Choroid plexus epithelial cell (primary cell): ENCODE measurements around the gene PITX1.

Experiments
- DNase-seq: peaks from one replicate; pipeline ENCODE4 v3.0.0-alpha.2; 2010; ENCODE audit warnings: low read depth
- H3K4me3 ChIP-seq: 2 replicates; pipeline ENCODE4 v1.5.1; 2011; ENCODE audit warnings: low read depth, mild to moderate bottlenecking, control low read depth, low read length, moderate library complexity
- TF ChIP-seq, protein P1 (sequence below): conservative IDR thresholded peaks from 2 replicates; pipeline ENCODE4 v1.5.1; 2011; ENCODE audit warnings: low read depth, mild to moderate bottlenecking, control low read depth, inconsistent platforms, low read length, moderate library complexity

The PITX1 gene

DNA sequence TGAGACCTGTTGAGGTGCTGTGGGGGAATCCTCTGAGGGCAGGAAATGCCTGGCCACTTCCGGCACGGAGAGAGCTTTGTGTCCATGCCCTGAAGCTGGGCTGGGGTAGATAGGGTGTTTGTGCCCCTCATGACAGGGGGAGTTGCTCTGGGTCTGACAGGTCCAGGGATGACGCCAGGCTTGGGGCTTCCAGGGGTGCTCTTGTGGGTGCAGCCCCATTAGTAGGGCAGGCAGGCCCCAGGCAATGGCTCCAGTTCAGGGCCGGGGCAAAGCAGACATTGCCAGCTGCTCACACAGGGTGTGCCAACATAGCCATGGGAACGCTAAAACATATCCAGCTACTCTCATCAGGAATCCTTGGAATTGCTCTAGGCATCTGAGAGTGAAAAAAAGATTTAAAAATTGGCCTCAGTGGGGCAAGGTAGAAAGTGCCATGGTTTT, 21.1 kb downstream of the PITX1 start:
- TF ChIP-seq, protein P1, sequence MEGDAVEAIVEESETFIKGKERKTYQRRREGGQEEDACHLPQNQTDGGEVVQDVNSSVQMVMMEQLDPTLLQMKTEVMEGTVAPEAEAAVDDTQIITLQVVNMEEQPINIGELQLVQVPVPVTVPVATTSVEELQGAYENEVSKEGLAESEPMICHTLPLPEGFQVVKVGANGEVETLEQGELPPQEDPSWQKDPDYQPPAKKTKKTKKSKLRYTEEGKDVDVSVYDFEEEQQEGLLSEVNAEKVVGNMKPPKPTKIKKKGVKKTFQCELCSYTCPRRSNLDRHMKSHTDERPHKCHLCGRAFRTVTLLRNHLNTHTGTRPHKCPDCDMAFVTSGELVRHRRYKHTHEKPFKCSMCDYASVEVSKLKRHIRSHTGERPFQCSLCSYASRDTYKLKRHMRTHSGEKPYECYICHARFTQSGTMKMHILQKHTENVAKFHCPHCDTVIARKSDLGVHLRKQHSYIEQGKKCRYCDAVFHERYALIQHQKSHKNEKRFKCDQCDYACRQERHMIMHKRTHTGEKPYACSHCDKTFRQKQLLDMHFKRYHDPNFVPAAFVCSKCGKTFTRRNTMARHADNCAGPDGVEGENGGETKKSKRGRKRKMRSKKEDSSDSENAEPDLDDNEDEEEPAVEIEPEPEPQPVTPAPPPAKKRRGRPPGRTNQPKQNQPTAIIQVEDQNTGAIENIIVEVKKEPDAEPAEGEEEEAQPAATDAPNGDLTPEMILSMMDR: no peak
- DNase-seq: no peak
- no peak overlapping the region for H3K4me3 ChIP-seq

DNA sequence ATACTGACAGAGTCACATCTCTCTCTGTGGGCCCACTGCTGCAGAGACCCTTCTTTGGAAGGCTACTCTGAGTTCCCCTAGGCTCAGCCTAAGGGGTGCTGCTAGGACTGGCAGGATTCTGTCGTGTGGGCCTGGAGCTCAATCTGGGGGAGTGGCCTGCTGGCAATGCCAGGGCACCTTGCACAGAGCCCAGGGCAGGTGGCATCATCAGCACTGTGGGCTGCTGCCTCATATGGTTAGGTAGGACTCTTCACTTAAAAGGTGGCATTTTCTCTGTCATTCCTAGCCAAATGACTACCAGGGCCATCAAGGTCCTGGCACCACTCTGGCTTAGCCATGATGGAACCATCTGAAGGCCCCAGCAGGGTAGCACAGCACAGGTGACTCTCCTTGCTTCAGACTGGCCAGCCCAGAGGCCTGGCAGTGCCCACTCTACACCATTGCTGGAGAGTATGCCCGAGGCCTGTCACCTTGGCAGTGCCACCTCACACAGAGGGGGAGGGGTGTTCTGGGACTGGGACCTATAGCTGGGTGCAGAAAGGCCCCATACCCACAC, 21.9 kb downstream of the PITX1 start:
- no peak overlapping the region for H3K4me3 ChIP-seq
- DNase-seq: no peak
- TF ChIP-seq, protein P1: no peak

DNA sequence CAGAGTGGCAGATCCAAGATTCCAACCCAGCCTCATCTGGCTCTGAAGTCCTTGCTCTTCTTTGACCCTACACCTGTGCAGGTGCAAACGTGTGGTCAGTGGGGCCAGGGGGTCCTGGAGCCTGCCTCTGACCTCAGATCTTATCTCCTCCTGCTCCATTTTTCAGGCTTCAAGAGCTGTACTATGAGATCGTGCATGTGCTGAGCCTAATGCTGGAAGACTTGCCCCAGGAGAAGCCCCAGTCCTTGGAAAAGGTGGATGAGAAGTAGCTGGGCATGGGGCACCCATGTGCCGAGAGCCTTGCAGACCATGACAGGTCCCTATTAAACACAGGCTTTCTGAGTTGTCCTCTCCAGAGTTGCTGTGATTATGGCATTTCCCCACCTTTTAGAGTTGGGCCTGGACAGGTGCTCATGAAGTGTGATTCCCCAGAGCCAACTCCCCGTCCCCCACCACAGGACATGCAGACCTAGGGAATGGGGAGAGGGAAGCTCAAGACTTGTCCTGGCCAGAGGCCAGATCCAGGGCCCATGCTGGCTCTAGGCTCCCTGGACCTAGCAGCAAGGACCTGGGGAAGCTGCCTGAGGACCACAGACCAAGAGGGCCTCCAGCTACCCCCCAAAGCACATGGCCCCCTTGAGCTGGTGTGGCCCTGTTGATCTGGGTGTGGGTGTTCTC, 22.5 kb downstream of the PITX1 start:
- no peak overlapping the region for H3K4me3 ChIP-seq
- no peak for DNase-seq
- TF ChIP-seq, protein P1: no peak

DNA sequence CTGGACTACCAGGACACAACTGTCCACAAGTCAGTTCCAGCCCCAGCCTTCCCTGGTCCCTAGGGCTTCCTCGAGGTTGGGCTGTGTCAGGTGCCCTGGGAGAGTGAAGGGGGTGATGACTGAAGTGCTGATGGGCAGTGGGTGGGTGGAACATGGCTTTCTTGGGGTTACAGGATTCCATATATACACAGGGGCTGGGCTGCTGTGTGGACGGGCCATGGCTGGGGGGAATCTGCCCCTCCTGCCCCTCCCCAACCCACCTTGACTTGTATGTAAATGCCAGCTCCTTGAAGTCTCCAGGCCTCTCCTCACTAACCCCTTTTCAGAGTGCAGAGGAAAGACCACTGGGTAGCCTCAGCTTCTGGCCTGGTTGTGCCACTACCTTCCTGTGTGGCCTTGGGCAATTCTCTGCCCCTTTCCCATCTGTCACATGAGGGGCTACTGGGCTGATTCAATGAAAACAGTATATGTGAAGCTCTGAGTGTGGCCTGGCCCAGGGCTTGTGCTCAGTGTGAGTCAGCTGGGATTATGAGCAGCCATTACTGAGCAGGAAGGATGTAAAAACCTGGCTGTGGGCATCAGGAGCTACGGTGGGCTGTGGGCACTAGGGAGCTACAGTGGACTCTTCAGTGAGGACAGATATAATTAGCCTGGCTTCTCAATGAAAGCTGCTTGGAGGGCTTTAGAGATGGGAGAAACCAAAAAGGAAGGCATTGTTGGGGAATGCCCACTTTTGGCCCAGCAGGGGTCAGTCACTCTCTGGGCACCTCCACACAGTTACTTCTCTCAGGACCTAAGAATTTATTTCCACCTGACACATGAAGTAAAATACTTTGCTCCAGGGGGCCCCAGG, 23.3 kb downstream of the PITX1 start:
- H3K4me3 ChIP-seq: no peak overlapping the region
- no peak for DNase-seq
- TF ChIP-seq, protein P1: peak; percentile 8

DNA sequence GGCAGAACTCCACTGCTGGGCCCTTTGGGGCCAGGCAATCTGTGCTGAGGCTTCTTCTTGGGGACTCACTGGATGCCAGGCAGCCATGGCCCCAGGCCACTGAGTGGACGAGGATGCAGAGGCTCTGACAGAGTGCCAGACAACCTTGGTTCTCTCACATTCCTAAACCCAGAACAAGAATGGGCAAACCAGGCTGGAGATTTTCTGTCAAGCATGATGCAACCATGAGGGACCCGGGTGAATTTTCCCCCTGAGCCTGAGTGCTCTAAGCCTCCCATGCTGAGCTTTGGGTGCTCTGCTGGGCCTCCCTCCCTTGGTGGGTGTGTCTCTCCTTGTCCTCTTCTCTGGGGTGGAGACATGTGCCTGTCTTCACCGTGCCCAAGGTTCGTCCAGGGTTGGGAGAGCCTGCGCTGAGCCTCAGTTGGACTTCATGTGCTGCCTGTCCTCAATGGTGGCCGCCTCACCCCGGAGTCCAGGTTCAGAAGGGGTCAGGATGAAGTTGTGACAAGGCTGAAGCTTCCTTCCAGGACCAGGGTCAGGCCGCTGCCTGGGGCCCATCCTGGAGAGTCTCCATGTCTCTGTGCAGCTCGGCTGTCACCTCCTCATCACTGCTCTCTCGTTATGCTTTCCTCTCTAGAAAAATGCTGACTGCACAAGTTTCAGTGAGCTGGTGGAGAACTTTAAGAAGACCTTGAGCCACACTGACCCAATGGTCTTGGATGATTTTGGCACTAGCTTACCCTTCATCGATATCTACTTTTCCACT, 24.1 kb downstream of the PITX1 start:
- TF ChIP-seq, protein P1: no peak
- no peak overlapping the region for H3K4me3 ChIP-seq
- no peak for DNase-seq

DNA sequence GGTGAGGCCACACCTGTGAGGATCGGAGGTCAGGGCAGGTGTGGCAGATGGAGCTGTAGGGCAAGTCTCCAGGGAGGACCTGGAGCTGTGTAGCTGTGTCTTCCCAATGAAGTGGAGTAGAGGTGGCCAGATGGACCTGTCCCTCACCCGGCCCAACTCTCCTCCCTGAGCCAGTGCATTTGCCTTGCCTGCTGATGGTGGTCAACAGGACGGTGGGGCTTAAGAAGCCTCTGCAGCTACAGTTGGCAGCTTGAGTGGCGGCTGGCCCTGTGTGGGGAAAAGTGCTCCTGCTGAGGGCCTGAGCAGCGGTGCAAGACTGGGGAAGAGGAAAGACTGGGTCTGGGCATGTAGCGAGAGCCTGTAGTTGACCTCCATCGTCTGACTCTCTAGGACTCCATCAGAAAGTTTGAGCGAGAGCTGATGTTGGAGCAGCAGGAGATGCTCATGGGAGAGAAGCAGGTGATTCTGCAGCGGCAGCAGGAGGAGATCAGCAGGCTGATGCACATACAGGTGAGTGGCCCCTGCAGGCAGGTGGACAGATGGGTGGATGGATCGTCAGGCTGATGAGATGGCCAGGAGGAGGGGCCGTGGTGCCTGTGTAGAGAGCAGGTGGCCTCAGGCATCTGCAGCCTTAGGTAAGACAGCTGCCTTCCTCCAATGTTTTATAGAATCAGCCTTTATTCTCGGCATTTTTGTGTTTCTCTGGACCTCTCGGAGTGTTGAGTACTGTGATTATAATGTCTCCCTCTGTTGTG, 24.9 kb downstream of the PITX1 start:
- TF ChIP-seq, protein P1: no peak
- H3K4me3 ChIP-seq: no peak overlapping the region
- no peak for DNase-seq
